ENCODE measurements around the gene SDS.

SDS gene

DNA sequence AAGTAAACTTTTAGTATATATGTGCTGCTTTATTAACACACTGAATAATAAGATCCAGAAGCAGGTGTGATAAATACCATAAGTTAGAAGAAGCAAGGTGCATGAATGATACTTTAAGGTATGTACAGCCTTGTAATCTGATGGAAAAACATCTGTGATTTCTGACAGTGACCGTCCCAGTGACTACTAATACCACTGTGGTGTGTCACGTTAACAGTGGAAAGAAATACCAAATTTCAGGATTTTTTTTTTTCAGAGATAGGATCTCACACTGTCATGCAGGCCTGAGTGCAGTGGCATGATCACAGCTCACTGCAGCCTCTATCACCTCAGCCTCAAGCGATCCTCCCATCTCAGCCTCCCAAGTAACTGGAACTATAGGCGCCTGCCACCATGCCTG lies 21.5 kb downstream of the SDS start:
- H3K4me3 ChIP-seq (ENCODE audit: control insufficient read depth, low read depth, low read length), result no peak overlapping the region
- DNase-seq (ENCODE audit: low read depth), result no peak
- TF ChIP-seq, protein P1, sequence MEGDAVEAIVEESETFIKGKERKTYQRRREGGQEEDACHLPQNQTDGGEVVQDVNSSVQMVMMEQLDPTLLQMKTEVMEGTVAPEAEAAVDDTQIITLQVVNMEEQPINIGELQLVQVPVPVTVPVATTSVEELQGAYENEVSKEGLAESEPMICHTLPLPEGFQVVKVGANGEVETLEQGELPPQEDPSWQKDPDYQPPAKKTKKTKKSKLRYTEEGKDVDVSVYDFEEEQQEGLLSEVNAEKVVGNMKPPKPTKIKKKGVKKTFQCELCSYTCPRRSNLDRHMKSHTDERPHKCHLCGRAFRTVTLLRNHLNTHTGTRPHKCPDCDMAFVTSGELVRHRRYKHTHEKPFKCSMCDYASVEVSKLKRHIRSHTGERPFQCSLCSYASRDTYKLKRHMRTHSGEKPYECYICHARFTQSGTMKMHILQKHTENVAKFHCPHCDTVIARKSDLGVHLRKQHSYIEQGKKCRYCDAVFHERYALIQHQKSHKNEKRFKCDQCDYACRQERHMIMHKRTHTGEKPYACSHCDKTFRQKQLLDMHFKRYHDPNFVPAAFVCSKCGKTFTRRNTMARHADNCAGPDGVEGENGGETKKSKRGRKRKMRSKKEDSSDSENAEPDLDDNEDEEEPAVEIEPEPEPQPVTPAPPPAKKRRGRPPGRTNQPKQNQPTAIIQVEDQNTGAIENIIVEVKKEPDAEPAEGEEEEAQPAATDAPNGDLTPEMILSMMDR (IDR thresholded peaks at IDR 0.05; ENCODE audit: control insufficient read depth, insufficient read depth, low read depth, low read length, missing control alignments), result no peak

DNA sequence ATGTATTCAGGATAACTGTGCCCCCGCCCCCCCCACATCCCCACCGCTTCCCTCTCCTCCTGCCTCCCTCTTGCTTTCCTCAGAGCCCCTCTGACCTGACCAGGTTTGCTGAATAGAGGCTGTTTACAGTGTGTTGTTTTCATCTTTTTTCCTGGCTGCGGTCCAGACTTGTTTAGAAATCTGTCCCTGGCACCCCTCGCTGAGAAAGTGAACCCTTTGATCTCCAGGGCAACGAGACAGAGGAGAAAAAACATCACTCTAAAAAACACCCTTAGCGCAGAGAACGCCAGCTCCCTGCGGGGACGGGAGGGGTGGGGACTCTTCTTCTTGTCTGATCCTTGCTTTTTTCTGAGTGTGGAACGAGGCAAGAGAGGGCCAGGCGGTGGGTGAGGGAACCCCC lies 22.5 kb downstream of the SDS start:
- DNase-seq (ENCODE audit: low read depth), result no peak
- TF ChIP-seq, protein P1 (IDR thresholded peaks at IDR 0.05; ENCODE audit: control insufficient read depth, insufficient read depth, low read depth, low read length, missing control alignments), result no peak
- H3K4me3 ChIP-seq (ENCODE audit: control insufficient read depth, low read depth, low read length), result no peak overlapping the region

DNA sequence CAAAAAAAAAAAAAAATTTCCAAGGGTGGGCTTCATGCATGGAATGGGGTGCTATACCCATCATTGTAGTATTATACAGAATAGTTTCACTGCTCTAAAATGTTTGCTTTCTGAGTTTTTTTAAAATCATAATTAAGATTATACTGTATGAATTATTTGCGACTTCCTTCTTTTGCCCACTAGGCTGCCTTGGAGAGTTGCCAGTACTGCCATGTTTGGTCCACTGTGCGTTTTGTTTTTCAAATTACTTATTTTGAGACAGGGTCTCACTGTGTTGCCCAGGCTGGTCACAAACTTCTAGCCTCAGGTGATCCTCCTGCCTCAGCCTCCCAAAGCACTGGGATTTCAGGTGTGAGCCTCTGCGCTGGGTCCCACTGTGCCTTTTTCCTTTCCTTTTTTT lies 25.4 kb downstream of the SDS start:
- TF ChIP-seq, protein P1 (IDR thresholded peaks at IDR 0.05; ENCODE audit: control insufficient read depth, insufficient read depth, low read depth, low read length, missing control alignments), result no peak
- no peak overlapping the region for H3K4me3 ChIP-seq (ENCODE audit: control insufficient read depth, low read depth, low read length)
- no peak for DNase-seq (ENCODE audit: low read depth)

DNA sequence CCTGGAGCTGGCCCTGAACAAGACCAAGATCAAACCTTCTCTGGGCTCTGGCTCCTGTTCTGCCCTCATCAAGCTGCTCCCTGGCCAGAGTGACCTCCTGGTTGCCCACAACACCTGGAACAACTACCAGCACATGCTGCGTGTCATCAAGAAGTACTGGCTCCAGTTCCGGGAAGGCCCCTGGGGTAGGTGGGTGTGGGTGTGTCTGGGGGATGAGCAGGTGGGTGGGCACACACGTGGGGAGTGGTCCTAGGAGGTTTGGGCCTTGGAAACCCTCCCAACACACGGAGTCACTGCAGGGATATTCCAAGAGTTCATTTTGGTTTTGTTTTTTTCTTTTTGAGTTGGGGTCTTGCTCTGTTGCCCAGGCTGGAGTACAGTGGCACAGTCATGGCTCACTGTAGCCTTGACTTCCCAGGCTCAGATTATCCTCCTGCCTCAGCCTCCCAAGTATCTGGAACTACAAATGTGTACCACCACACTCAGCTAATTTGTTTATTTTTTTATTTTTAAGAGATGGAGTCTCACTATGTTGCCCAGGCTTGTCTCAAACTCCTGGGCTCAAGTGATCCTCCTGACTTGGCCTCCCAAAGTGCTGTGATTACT lies 28.8 kb downstream of the SDS start:
- H3K4me3 ChIP-seq (ENCODE audit: control insufficient read depth, low read depth, low read length), result no peak overlapping the region
- DNase-seq (ENCODE audit: low read depth), result no peak
- TF ChIP-seq, protein P1 (IDR thresholded peaks at IDR 0.05; ENCODE audit: control insufficient read depth, insufficient read depth, low read depth, low read length, missing control alignments), result no peak

DNA sequence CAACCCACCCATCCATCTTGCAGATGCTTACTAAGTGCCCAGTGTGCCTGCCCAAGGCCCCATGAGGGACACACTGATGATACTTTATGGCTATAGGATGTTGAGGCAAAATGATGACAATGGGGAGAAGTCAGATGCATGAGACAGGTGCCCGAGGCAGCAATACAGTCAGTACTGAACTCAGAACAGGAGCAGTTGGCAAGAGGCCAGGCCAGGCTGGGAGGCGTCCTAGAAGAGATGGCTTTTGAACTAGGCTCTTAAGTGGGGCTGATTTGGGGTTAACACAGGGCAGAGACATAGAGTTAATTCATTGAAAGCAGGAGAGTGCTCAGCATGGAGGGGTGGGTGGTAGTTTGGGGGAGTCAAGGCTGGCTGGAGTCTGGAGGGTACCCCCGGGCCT lies 29.7 kb downstream of the SDS start:
- H3K4me3 ChIP-seq (ENCODE audit: control insufficient read depth, low read depth, low read length), result no peak overlapping the region
- TF ChIP-seq, protein P1 (IDR thresholded peaks at IDR 0.05; ENCODE audit: control insufficient read depth, insufficient read depth, low read depth, low read length, missing control alignments), result no peak
- no peak for DNase-seq (ENCODE audit: low read depth)

DNA sequence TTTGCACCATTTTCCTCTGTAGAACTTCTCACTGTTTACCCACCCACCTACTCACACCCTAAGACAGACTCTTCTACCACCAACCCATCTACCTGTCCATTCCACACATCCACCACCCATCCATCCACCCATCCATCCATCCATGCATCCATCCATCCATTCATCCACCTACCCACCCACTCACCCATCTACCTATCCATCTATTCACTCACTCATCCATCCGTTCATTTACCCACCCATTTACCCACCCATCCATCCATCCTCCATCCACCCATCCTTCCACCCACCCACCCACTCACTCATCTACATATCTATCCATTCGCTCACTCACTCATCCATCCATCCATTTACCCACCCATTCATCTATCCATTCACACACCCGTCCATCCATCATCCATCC lies 30.2 kb downstream of the SDS start:
- TF ChIP-seq, protein P1 (IDR thresholded peaks at IDR 0.05; ENCODE audit: control insufficient read depth, insufficient read depth, low read depth, low read length, missing control alignments), result no peak
- DNase-seq (ENCODE audit: low read depth), result no peak
- no peak overlapping the region for H3K4me3 ChIP-seq (ENCODE audit: control insufficient read depth, low read depth, low read length)

DNA sequence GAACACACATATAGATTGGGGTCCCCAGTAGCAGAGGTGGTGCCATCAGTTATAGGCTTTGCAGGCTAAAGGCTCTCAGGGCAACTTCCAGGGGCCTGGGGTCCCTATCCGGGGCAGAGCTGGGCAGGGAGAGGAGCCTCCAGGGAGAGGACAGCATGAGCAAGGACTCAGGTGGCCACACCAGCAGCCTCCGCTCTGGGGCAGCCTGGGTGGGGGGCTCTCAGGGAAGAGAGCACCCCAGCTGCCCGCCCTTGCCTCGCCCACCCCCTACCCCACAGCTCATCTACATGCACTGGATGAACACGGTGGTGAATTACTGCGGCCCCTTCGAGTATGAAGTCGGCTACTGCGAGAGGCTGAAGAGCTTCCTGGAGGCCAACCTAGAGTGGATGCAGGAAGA lies 31.3 kb downstream of the SDS start:
- TF ChIP-seq, protein P1 (IDR thresholded peaks at IDR 0.05; ENCODE audit: control insufficient read depth, insufficient read depth, low read depth, low read length, missing control alignments), result no peak
- no peak for DNase-seq (ENCODE audit: low read depth)
- no peak overlapping the region for H3K4me3 ChIP-seq (ENCODE audit: control insufficient read depth, low read depth, low read length)
